ENCODE data around the gene MAPK10.

Gene MAPK10

DNA sequence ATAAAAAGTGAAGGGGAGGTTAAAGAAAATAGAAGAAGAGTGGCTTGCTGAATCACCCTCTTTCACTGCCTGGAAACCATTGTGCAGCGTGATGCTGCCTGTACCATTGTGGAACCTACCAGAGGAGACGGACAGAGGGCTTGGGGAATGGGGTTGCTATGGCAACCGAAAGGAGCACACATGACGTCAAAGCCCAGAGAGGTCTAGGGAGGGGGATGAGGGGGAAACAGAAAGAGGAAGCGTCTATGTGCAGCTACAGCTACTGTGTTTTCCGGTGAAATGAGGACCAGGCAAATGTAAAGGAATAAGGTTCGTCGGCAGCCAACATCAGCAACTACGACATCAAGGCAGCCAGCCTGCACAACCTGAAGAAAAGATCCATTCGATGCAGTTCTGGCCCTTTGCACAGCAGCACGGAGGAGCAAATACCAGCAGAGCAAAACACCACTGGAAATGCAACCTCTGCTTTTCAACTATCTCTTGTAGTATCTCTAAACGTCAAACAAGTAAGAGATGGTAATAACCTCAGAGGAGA, at the start of gene MAPK10:
TSS of gene MAPK10 (minus strand) at position 110 of the 535 bp plus-strand sequence.
- DNase-seq: peak; percentile 12

DNA sequence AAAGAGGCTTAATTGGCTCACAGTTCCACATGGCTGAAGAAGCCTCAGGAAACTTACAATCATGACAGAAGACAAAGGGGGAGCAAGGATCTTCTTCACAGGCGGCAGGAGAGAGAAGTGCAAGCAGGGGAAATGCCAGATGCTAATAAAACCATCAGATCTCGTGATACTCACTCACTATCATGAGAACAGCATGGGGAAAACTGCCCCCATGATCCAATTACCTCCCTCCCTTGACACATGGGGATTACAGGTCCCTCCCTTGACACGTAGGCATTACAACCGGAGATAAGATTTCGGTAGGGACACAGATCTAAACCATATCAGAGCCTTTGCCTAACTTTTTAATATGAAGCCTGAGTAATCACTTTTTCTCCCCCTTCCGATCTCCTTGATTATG, 43.7 kb upstream of the MAPK10 start:
- no peak for DNase-seq

DNA sequence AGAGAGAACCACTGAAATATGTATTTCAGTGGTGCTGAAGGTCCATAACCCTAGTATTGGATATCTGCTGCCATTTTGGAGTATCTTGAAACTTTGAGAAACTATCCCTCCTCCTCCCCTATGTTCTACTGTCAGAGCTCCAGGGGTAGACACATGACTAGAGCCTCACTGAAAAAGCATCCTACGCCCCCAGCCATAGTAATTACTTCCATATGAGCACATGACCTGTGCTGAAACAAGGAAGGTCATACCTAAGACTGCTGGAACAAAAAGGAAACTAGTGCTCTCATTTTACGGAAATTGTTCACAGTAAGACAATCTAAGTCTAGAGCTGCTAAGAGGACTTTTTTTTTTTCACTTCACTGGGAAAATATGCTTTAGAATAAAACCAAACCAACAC, 42.0 kb upstream of the MAPK10 start:
- DNase-seq: no peak

DNA sequence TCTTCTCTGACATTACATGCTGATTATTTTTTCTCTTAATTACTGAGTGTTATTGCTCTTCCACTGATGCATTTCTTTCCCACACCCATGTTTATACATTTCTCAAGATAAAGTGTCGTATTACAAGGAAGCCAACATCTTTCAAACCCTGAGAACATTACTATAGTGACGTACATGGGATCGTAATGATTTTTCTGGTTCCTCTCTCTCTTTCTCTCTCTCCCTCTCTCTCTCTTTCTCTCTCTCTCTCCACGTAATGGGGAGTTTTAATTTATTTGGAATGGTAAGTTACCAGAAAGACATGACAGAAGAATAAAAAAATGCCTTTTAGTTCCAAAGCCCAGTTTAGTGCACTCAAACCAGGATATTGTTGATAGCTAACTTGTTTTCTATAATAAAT, 40.4 kb upstream of the MAPK10 start:
- DNase-seq: no peak

GRCh38 chr4:86398187-86398586, 38.3 kb upstream of the MAPK10 start:
- no peak for DNase-seq

- no peak for DNase-seq
Observed at GRCh38 chr4:86393749-86394148, 33.9 kb upstream of the MAPK10 start.

GRCh38 chr4:86389664-86390063, 29.8 kb upstream of the MAPK10 start:
- no peak for DNase-seq

DNA sequence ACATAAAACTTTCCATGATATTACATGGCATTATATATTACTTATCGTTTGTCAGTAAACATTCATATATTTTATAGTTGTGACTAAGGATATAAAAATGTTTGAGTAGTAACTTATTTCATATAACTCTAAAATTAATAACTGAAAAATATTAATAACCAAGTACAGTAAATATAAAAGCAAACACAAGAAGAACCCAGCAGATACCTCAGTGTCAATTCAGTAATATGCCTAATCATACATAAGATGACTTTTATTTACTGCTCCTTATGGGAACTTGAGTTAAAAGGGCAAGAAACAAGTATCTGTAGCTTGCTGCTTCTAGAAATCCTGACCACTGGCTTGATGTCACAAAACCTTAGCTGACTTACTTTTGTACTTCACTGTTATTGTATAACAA, 28.4 kb upstream of the MAPK10 start:
- DNase-seq: no peak

- no peak for DNase-seq
Observed at GRCh38 chr4:86386817-86387415, 27.1 kb upstream of the MAPK10 start.

DNA sequence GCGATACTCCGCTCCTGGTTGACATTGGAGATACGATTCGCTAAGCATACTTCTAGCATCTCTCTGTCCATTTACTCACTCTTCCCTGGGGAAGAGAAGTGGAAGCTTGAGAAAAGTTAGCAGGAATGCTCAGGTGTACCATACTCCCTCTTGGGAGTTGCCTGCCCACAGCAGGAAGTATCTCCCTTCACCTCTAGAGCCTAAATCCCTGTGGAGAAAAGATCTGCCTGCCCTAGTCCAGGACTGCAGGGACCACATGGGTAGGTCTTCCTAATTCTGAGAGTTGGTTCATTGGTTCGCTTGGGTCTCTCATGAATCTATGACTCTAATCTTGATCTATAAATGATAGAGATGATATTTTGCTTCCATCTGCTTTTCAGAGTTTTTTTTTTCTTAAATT, 26.3 kb upstream of the MAPK10 start:
- DNase-seq: no peak

- no peak for DNase-seq
Observed at GRCh38 chr4:86381431-86381830, 21.6 kb upstream of the MAPK10 start.

- no peak for DNase-seq
Observed at GRCh38 chr4:86380181-86380724, 20.4 kb upstream of the MAPK10 start.

DNA sequence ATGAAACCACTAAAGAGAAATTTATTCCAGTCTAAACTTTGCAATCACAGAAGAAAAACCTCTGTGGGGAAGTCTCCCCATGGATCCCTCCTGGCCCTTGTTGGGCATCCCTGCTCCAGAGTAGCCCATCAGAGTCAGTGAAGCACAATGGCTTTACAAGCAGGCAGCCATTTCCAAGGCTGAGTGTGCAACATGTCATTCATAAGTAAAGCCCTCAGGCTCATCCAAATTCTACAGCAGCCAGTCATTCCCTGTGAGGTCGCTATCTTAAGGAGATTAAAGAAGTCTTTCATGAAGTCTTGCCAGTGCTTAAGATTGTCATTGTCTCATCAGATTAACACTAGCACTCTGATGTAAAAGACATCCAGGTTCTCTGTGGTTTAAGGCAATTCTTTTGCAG, 17.0 kb upstream of the MAPK10 start:
- DNase-seq: no peak

- DNase-seq: no peak
Observed at GRCh38 chr4:86368433-86368832, 8.6 kb upstream of the MAPK10 start.

DNA sequence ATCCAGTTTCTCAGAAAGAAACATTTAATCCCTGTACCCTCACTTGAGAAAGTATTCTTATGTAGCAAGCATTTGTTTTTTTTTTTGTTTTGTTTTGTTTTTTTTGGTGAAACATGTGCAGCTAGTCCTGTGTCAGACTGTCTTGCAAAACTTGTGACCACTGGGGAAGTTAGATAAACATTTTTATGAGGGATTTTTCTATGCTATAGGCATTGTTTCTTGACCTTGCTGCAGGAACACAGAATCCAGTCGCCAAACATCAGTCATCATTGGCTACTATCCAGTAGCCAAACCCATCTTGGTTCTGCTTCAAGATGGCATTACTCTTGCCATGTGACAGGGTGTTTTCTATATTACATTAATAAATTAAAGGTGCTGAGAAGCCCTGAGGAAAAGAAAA, 7.7 kb upstream of the MAPK10 start:
- no peak for DNase-seq

- no peak for DNase-seq
Observed at GRCh38 chr4:86366920-86367319, 7.1 kb upstream of the MAPK10 start.

DNA sequence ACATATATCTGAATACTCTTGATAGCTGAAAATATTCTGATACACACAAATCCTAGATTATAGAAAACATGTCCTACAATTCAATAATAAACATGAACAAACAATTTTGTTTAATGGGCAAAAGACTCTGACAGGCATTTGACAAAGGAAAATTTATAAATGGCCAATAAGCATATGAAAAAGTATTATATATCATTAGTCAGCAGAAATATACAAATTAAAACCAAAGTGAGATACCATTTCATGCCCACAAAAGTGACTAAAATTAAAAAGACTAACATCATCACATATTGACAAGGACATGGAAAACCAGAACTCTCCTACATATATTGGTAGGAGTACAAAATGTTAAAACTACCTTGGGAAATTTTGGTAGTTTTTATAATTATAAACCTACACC, 2.7 kb upstream of the MAPK10 start:
- no peak for DNase-seq

DNA sequence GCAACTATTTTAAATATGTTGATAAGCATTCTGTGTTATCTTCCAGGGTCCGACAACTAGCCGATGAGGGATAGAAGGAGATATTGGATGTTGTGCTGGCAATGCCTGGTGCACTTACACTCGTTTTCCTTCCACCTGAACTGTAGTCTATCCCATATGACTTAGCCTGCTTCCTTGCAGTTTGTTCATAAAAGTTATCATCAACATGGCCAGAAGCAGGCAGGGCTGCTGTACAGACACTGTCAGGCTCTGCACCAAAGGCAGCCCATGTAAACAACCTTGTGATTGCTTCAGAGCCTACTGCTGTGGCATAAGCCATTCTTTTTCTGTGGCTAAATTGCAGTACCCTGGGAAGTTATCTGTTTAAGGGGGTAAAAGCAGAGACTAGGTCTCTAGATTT, 1.6 kb downstream of the MAPK10 start:
- no peak for DNase-seq

GRCh38 chr4:86357608-86358007, 2.2 kb downstream of the MAPK10 start:
- no peak for DNase-seq

GRCh38 chr4:86356425-86357210, 3.2 kb downstream of the MAPK10 start:
- DNase-seq: no peak

DNA sequence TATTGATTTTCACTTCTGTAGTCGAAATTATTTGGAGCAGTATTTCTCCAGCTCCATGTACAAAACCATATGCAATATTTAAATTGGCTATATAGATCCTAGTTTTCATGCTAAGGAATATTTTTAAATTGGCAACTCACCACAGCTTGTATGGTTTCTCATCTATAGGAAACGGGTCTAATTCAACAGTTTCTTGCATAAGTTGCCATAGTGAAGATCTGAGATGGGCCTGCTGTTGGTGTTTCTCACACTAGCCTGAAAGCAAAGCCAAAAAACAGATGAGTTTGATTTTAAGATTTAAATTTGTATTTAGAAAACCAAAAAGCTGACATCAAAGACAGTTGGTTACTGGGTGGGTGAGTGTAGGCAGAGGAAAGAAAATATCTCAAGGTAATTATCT, 5.5 kb downstream of the MAPK10 start:
- DNase-seq: no peak

DNA sequence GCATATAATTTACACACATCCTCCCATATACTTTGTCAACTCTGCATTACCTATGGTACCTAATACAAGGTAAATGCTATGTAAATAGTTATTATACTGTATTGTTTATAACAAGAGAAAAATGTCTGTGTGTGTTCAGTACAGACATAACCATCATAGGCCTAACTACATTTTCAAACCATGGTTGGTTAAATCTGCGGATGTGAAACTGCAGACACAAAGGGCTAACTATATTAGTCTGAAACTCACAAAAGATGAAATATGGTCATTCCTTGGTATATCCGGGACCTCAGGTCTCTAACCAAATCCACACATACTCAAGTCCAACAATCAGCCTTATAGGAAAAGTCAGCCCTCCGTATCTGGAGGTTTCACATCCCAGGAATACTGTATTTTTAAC, 13.5 kb downstream of the MAPK10 start:
- DNase-seq: no peak

- DNase-seq: no peak
Observed at GRCh38 chr4:86344127-86344526, 15.7 kb downstream of the MAPK10 start.

- no peak for DNase-seq
Observed at GRCh38 chr4:86338989-86339388, 20.9 kb downstream of the MAPK10 start.
